Right lobe of liver (tissue), 4 donors: Measurements from ENCODE around the gene SAG.

Experiments used
- POLR2A ChIP-seq: fragments of 450-650 bp; IDR thresholded peaks from one replicate; pipeline ENCODE4 v1.6.1; 2017; ENCODE audit warnings: antibody characterized with exemption, mild to moderate bottlenecking
- TF ChIP-seq, protein P1 (sequence below), 4 donors: fragments of 200-600 bp in 3 of 4; fragments of 450-650 bp in 1 of 4; IDR thresholded peaks; one replicate each; pipeline versions ENCODE4 v1.5.1 to v1.8.0; 2016 to 2022; ENCODE audit warnings: antibody characterized with exemption in 4 of 4, mild to moderate bottlenecking in 2 of 4
- donor health status: DM: no; HTN: no; CAD: no.
- donor health status: DM: no; HTN: no; CAD: no.
- donor health status: DM: no; HTN: yes; CAD: no.

DNA sequence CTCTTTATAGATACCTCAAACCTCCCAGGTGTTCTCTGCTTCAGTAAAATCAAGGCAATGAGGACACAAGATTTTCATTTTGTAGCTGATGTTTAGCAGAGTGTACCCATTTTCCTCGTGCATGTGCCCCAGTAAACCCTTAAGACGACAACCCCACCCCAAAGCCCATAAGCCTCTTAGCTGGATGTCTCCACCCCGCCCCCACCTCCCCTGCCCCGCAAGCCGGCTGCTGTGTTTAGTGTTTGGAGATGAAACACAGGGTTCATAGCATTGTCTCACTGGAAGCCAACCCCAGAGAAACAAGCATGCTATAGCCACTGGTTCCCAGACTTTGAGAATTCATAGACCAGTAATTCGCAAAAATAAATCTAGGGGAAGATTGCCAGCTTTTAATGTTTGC is 5.8 kb upstream of the SAG start:
- TF ChIP-seq, protein P1, sequence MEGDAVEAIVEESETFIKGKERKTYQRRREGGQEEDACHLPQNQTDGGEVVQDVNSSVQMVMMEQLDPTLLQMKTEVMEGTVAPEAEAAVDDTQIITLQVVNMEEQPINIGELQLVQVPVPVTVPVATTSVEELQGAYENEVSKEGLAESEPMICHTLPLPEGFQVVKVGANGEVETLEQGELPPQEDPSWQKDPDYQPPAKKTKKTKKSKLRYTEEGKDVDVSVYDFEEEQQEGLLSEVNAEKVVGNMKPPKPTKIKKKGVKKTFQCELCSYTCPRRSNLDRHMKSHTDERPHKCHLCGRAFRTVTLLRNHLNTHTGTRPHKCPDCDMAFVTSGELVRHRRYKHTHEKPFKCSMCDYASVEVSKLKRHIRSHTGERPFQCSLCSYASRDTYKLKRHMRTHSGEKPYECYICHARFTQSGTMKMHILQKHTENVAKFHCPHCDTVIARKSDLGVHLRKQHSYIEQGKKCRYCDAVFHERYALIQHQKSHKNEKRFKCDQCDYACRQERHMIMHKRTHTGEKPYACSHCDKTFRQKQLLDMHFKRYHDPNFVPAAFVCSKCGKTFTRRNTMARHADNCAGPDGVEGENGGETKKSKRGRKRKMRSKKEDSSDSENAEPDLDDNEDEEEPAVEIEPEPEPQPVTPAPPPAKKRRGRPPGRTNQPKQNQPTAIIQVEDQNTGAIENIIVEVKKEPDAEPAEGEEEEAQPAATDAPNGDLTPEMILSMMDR (IDR thresholded peaks at IDR 0.05), result no peak
- TF ChIP-seq POLR2A, result no peak
